Retinal pigment epithelial cell (primary cell): ENCODE results near the gene SECISBP2.

Source experiments
- DNase-seq: peaks from one replicate; pipeline ENCODE4 v3.0.0-alpha.2; 2010; ENCODE audit warnings: low read depth
- H3K4me3 ChIP-seq: 2 replicates; pipeline ENCODE4 v1.5.1; 2011; ENCODE audit warnings: mild to moderate bottlenecking, low read length, control low read depth, moderate library complexity
- CTCF ChIP-seq: conservative IDR thresholded peaks from 2 replicates; pipeline ENCODE4 v1.5.1; 2011; ENCODE audit warnings: low read depth, low read length, control low read depth, inconsistent platforms

Gene SECISBP2

GRCh38 chr9:89361031-89361430 lies 42.7 kb downstream of the SECISBP2 start:
- no peak overlapping the region for H3K4me3 ChIP-seq
- no peak for TF ChIP-seq CTCF
- DNase-seq: no peak

GRCh38 chr9:89361816-89362646 lies 43.7 kb downstream of the SECISBP2 start:
- no peak for TF ChIP-seq CTCF
- no peak overlapping the region for H3K4me3 ChIP-seq
- DNase-seq: no peak

- no peak overlapping the region for H3K4me3 ChIP-seq
- no peak for TF ChIP-seq CTCF
- no peak for DNase-seq
Observed at GRCh38 chr9:89362647-89363310, 44.5 kb downstream of the SECISBP2 start.

- H3K4me3 ChIP-seq: no peak overlapping the region
- DNase-seq: no peak
- TF ChIP-seq CTCF: no peak
Observed at GRCh38 chr9:89363311-89363670, 45.0 kb downstream of the SECISBP2 start.

- TF ChIP-seq CTCF: no peak
- no peak for DNase-seq
- H3K4me3 ChIP-seq: no peak overlapping the region
Observed at GRCh38 chr9:89363921-89364665, 45.8 kb downstream of the SECISBP2 start.

GRCh38 chr9:89364666-89365531 lies 46.6 kb downstream of the SECISBP2 start:
- DNase-seq: no peak
- H3K4me3 ChIP-seq: no peak overlapping the region
- TF ChIP-seq CTCF: no peak
